ENCODE measurements around the gene EPHX1.

Gene EPHX1

DNA sequence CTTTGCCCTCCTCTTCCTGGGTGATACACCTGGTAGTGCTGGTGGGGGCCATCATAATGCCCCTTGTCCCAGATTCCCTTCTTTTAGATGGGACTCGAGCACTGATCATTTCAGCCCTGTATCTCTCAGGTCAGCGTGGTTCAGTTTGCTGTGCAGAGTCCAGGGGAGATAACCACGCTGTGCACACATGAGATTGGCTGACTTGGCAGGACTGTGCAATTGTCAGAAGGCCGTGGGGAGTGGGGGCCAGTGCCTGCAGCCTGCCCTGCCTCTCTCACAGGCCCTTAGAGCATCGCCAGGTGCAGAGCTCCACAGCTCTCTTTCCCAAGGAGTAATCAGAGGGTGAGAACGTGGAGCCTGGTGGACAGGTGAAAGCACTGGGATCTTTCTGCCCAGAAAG is 15.2 kb downstream of the EPHX1 start:
- H3K36me3 ChIP-seq (ENCODE audit: insufficient read depth, low read length) = no peaks in the 10 kb centered on the region
- H3K9ac ChIP-seq (ENCODE audit: low read depth, low read length, poor library complexity, severe bottlenecking) = no peak overlapping the region
- TF ChIP-seq, protein P1, sequence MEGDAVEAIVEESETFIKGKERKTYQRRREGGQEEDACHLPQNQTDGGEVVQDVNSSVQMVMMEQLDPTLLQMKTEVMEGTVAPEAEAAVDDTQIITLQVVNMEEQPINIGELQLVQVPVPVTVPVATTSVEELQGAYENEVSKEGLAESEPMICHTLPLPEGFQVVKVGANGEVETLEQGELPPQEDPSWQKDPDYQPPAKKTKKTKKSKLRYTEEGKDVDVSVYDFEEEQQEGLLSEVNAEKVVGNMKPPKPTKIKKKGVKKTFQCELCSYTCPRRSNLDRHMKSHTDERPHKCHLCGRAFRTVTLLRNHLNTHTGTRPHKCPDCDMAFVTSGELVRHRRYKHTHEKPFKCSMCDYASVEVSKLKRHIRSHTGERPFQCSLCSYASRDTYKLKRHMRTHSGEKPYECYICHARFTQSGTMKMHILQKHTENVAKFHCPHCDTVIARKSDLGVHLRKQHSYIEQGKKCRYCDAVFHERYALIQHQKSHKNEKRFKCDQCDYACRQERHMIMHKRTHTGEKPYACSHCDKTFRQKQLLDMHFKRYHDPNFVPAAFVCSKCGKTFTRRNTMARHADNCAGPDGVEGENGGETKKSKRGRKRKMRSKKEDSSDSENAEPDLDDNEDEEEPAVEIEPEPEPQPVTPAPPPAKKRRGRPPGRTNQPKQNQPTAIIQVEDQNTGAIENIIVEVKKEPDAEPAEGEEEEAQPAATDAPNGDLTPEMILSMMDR (conservative IDR thresholded peaks at IDR 0.05; ENCODE audit: low read length) = no peak
- TF ChIP-seq EZH2phosphoT487 (IDR thresholded peaks at IDR 0.05; ENCODE audit: borderline replicate concordance) = no peak
- H3K9me2 ChIP-seq (replicated peaks; ENCODE audit: low read depth, low read length) = no peaks in the 10 kb centered on the region
- H4K20me1 ChIP-seq (ENCODE audit: insufficient read depth, low read length, poor library complexity, severe bottlenecking) = no peaks in the 10 kb centered on the region
- no peaks in the 10 kb centered on the region for H3K9me3 ChIP-seq (ENCODE audit: insufficient read depth, low read depth, low read length)
- no peaks in the 10 kb centered on the region for H3K79me2 ChIP-seq (ENCODE audit: insufficient read depth, low read length)
- H3F3A ChIP-seq (ENCODE audit: low read depth) = no peaks in the 10 kb centered on the region
- H3K4me2 ChIP-seq (ENCODE audit: low read depth, low read length, poor library complexity, severe bottlenecking) = no peak overlapping the region
- no peaks in the 10 kb centered on the region for H3K27me3 ChIP-seq (ENCODE audit: insufficient read depth, low read length, poor library complexity, severe bottlenecking)
- H2AFZ ChIP-seq (ENCODE audit: low read length) = no peak overlapping the region
- no peaks in the 10 kb centered on the region for H3K4me1 ChIP-seq (ENCODE audit: insufficient read depth, low read length, poor library complexity, severe bottlenecking)
- no peak overlapping the region for H3K4me3 ChIP-seq (ENCODE audit: low read length, poor library complexity, severe bottlenecking)

DNA sequence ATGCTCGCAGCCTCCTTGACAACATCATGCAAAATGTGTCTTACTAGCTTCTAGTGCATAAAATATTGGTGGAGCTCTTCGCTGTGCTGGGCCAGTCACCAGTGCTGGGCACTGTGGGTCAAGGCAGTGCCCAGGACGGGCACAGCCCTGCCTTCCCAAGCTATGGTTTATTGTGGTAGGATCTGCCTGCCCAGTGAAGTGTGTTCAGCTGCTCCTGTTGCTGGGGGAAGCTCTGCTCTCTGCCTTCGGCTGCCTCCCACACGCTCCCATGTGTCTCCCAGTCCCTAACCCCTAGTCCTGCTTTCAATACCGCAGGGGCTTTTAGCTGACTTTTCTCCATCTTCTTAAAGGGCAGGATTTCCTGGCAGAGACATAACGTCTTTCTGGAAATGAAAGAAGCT is 15.7 kb downstream of the EPHX1 start:
- no peak overlapping the region for H3K4me3 ChIP-seq (ENCODE audit: low read length, poor library complexity, severe bottlenecking)
- no peak overlapping the region for H3K4me2 ChIP-seq (ENCODE audit: low read depth, low read length, poor library complexity, severe bottlenecking)
- H3K4me1 ChIP-seq (ENCODE audit: insufficient read depth, low read length, poor library complexity, severe bottlenecking) = no peaks in the 10 kb centered on the region
- H3K36me3 ChIP-seq (ENCODE audit: insufficient read depth, low read length) = no peaks in the 10 kb centered on the region
- TF ChIP-seq, protein P1 (conservative IDR thresholded peaks at IDR 0.05; ENCODE audit: low read length) = no peak
- no peak for TF ChIP-seq EZH2phosphoT487 (IDR thresholded peaks at IDR 0.05; ENCODE audit: borderline replicate concordance)
- H3F3A ChIP-seq (ENCODE audit: low read depth) = no peaks in the 10 kb centered on the region
- H3K9me3 ChIP-seq (ENCODE audit: insufficient read depth, low read depth, low read length) = no peaks in the 10 kb centered on the region
- H4K20me1 ChIP-seq (ENCODE audit: insufficient read depth, low read length, poor library complexity, severe bottlenecking) = no peaks in the 10 kb centered on the region
- no peaks in the 10 kb centered on the region for H3K79me2 ChIP-seq (ENCODE audit: insufficient read depth, low read length)
- no peaks in the 10 kb centered on the region for H3K9me2 ChIP-seq (replicated peaks; ENCODE audit: low read depth, low read length)
- H3K27me3 ChIP-seq (ENCODE audit: insufficient read depth, low read length, poor library complexity, severe bottlenecking) = no peaks in the 10 kb centered on the region
- no peak overlapping the region for H2AFZ ChIP-seq (ENCODE audit: low read length)
- H3K9ac ChIP-seq (ENCODE audit: low read depth, low read length, poor library complexity, severe bottlenecking) = no peak overlapping the region

DNA sequence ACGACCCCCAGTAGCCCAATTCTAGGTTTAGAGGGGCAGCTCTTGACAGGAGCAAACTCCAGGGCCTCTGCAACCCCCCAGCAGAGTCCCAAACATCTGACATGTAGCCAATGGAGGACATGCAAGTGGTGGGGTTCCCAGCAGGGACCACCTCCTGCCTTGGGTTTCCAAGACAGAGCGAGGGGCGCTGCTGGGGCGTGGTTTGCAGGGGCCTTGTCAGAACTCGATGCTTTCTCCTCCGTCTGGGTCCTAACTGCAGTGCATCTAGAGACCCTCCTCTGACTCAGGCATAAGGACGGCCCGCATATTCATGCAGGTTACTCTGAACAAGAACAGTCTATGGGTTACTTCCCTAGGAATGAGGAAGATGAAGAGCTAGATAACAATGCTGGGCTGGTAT is 17.2 kb downstream of the EPHX1 start:
- H4K20me1 ChIP-seq (ENCODE audit: insufficient read depth, low read length, poor library complexity, severe bottlenecking) = no peaks in the 10 kb centered on the region
- TF ChIP-seq, protein P1 (conservative IDR thresholded peaks at IDR 0.05; ENCODE audit: low read length) = no peak
- TF ChIP-seq EZH2phosphoT487 (IDR thresholded peaks at IDR 0.05; ENCODE audit: borderline replicate concordance) = no peak
- no peaks in the 10 kb centered on the region for H3K9me2 ChIP-seq (replicated peaks; ENCODE audit: low read depth, low read length)
- H3K4me2 ChIP-seq (ENCODE audit: low read depth, low read length, poor library complexity, severe bottlenecking) = no peak overlapping the region
- H3K9ac ChIP-seq (ENCODE audit: low read depth, low read length, poor library complexity, severe bottlenecking) = no peak overlapping the region
- no peaks in the 10 kb centered on the region for H3F3A ChIP-seq (ENCODE audit: low read depth)
- no peaks in the 10 kb centered on the region for H3K36me3 ChIP-seq (ENCODE audit: insufficient read depth, low read length)
- H3K4me3 ChIP-seq (ENCODE audit: low read length, poor library complexity, severe bottlenecking) = no peak overlapping the region
- no peaks in the 10 kb centered on the region for H3K79me2 ChIP-seq (ENCODE audit: insufficient read depth, low read length)
- no peak overlapping the region for H2AFZ ChIP-seq (ENCODE audit: low read length)
- no peaks in the 10 kb centered on the region for H3K9me3 ChIP-seq (ENCODE audit: insufficient read depth, low read depth, low read length)
- H3K4me1 ChIP-seq (ENCODE audit: insufficient read depth, low read length, poor library complexity, severe bottlenecking) = no peaks in the 10 kb centered on the region
- no peaks in the 10 kb centered on the region for H3K27me3 ChIP-seq (ENCODE audit: insufficient read depth, low read length, poor library complexity, severe bottlenecking)
